ENCODE data around the gene CCDC40.

CCDC40 gene

DNA sequence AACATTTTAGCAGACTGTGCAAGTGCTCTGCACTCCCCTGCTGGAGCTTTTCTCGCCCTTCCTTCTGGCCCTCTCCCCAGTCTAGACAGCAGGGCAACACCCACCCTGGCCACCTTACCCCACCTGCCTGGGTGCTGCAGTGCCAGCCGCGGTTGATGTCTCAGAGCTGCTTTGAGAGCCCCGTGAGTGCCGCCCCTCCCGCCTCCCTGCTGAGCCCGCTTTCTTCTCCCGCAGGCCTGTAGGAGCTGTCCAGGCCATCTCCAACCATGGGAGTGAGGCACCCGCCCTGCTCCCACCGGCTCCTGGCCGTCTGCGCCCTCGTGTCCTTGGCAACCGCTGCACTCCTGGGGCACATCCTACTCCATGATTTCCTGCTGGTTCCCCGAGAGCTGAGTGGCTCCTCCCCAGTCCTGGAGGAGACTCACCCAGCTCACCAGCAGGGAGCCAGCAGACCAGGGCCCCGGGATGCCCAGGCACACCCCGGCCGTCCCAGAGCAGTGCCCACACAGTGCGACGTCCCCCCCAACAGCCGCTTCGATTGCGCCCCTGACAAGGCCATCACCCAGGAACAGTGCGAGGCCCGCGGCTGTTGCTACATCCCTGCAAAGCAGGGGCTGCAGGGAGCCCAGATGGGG, 68.0 kb downstream of the CCDC40 start:
- DNase-seq = no peak

DNA sequence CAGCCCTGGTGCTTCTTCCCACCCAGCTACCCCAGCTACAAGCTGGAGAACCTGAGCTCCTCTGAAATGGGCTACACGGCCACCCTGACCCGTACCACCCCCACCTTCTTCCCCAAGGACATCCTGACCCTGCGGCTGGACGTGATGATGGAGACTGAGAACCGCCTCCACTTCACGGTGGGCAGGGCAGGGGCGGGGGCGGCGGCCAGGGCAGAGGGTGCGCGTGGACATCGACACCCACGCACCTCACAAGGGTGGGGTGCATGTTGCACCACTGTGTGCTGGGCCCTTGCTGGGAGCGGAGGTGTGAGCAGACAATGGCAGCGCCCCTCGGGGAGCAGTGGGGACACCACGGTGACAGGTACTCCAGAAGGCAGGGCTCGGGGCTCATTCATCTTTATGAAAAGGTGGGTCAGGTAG, 68.5 kb downstream of the CCDC40 start:
- no peak for DNase-seq

DNA sequence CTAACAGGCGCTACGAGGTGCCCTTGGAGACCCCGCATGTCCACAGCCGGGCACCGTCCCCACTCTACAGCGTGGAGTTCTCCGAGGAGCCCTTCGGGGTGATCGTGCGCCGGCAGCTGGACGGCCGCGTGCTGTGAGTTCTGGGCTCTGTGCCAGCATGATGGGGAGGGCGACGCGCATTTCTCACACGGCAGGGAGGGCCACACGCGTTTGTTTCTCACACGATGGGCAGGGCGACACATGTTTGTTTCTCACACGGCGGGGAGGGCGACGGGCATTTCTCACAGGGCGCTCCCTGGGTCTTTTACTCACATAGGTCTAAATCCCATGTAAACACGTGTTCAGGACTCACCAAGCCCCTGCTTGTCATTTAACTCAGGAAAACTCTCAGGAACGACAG, 69.3 kb downstream of the CCDC40 start:
- no peak for DNase-seq

DNA sequence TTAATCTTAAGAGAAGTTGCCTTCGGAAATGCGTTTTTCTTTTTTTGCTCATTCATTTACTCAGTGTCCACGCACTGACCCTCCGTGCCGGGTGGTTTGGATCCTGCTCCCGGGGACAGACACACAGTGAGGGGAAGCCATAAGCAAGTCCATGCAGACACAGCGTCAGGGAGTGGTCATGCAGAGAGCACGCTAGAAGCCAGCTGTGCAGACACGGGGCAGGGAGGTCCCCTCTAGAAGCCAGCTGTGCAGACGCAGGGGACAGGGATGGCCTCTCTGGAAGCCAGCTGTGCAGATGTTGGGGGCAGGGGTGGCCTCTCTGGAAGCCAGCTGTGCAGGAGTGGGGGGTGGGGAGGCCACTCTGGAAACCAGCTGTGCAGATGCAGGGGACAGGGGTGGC, 69.7 kb downstream of the CCDC40 start:
- no peak for DNase-seq

DNA sequence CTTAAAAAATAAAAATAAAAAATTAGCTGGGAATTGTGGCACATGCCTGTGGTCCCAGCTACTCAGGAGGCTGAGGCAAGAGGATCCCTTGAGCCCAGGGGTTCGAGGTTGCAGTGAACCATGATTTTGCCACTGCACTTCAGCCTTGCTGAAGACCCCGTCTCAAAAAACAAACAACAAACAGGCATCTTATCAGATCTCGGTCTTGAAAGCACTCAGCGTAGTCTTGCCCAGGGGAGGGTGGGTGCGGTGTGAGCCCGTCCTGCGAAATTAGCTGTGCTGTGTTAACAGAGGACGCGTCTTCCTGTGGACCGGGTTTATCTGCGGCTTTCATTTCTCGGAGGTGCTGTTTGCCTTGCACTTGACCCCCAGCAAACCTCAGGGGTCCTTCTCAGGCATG, 70.3 kb downstream of the CCDC40 start:
- no peak for DNase-seq

DNA sequence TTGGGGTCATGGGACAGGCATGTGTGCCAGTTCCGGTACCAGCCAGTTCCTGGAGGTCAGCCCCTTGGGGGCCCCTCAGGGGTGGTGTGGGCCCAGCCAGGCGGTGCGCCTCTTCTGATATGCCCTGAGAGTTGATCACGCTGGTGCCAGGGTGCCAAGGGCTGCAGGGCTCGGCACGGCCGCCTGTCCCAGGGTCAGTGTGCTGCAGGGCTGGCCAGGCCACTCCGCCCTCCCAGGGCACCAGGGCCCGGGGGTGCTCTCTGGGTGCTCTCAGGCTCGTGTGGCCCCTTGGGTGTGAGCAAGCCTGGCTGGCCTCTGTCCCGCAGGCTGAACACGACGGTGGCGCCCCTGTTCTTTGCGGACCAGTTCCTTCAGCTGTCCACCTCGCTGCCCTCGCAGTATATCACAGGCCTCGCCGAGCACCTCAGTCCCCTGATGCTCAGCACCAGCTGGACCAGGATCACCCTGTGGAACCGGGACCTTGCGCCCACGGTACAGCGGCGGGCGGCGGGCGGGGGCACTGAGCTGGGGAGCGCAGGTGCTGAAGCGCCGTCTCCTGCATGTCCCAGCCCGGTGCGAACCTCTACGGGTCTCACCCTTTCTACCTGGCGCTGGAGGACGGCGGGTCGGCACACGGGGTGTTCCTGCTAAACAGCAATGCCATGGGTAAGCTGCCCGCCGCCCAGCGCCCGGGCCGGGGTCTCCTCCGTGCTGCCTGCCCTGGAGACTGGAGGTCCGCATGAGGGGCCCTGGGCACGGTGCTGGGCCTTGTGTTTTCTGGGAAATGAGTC, 71.0 kb downstream of the CCDC40 start:
- no peak for DNase-seq

DNA sequence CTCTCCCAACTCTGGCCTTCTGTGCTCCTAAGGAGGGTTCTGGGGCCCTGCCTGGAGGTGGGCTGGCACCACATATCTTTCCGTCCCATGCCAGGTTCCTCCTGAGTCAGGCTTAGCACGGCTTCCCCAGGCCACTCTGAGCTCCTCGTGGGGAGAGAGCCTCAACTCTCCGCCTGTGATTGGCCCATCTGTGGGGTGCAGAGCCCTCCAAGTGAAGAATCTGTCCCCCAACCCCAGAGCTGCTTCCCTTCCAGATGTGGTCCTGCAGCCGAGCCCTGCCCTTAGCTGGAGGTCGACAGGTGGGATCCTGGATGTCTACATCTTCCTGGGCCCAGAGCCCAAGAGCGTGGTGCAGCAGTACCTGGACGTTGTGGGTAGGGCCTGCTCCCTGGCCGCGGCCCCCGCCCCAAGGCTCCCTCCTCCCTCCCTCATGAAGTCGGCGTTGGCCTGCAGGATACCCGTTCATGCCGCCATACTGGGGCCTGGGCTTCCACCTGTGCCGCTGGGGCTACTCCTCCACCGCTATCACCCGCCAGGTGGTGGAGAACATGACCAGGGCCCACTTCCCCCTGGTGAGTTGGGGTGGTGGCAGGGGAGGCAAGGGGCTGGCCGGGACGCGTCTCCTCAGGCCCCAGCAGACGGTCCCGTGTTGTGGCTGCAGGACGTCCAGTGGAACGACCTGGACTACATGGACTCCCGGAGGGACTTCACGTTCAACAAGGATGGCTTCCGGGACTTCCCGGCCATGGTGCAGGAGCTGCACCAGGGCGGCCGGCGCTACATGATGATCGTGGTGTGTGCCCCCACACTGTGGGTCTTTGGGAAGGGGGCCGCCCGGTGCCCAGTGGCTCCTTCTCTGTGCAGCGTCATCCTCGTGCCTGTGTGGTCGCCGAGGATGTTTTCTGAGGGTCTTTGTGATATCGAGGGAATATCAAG, 71.9 kb downstream of the CCDC40 start:
- no peak for DNase-seq

DNA sequence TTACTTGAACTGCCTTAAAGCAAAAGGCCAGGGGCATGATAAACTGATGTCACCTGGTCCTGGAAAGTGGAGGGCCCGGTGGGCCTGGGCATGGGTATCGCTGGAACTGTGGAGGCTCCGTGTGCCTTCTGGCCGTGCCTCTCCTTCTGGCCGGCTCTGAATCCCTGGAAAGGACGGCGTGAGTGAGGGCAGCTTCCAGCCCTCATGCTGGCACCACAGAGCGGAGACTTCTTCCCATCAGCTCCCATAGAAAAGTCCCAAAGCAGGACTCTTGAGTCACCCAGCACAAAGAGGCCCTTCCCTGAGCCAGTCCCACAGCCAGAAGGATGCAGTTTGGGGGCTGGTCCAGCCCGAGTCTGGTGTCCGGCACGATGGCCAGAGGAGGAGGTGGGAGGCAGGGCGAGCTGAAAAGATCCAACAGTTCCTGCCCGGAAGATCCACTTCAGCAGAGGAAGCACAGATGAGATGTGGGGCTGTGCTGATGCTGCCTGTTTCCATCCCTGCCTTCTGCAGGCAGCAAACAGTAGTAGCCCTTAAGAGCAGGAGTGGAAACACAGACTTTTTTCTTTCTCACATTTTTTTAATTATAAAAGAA, 72.7 kb downstream of the CCDC40 start:
- DNase-seq = no peak

DNA sequence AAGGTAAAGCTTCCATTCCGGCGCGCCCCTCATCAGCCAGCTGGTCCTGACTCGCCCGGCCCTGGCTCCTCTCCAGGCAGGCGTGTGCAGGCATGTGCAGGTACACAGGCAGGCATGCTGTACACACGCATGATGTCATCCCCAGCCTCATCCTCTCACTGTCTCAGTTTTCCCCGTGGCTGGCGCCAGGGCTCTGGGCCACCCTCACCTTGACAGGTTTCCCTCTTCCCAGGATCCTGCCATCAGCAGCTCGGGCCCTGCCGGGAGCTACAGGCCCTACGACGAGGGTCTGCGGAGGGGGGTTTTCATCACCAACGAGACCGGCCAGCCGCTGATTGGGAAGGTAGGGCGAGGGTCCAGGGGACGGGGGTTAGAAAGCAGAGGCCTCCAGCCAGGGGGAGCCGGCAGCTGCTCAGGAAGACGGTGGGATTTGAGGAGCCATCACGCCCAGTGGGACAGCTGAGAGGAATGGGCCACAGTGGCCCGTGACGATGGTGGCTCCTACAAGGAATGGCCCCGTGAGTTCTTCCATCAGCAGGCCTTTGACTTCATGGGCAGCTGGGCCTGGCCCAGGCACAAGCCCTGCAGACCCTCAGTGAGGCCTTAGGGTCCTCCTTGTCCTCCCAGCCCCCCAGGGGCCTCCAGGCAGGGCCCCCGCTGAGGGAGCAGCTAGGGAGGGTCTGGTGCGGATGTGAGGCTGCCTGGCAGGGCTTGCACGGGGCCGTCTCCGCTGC, 73.4 kb downstream of the CCDC40 start:
- DNase-seq = no peak

DNA sequence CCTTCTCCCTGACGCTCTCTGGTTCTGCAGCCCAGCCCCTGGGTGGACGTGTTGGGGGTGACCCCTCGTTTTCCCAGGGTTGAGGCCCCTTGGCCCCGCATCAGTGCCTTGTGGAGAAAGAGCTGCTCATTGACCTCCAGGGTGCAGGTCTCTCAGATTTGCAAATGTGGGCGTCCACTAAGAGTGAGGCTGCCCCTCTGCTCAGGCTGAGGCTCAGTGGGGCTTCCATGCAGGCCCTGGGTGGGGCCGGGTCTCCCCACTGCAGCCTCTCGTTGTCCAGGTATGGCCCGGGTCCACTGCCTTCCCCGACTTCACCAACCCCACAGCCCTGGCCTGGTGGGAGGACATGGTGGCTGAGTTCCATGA, 74.0 kb downstream of the CCDC40 start:
- no peak for DNase-seq

DNA sequence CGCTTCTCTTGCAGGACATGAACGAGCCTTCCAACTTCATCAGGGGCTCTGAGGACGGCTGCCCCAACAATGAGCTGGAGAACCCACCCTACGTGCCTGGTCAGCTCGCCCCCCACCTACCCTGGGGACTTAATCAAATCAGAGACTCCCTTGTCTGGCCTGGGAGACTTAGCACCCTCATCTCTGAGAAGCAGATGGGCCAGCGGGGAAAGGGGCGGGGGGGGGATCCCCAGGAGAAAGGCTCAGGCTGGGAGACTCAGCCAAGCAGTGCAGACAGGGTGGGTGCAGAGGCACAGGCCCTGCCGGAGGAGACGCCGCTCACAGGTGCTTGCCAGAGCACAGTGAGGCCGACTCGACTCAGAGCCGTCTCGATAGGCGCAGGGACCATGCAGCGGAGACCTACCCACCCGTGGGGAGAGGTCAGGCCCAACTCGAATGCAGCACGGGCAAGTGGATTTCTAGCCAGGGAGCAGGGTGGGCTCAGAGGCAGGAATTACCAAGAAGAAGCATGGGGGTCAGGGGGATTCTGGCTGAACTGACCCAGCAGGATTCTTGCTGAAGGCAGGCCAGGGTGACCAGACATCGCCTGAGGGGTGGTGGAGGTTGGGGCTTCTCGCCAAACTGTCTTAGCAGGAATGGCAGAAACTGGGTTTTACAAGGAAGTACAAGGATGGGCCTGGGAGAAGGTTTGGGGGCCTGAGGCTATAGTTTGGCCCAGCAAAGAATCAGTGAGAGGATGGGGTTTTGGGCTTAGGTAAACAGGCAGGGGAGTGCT, 74.7 kb downstream of the CCDC40 start:
- DNase-seq = peak; percentile 38

DNA sequence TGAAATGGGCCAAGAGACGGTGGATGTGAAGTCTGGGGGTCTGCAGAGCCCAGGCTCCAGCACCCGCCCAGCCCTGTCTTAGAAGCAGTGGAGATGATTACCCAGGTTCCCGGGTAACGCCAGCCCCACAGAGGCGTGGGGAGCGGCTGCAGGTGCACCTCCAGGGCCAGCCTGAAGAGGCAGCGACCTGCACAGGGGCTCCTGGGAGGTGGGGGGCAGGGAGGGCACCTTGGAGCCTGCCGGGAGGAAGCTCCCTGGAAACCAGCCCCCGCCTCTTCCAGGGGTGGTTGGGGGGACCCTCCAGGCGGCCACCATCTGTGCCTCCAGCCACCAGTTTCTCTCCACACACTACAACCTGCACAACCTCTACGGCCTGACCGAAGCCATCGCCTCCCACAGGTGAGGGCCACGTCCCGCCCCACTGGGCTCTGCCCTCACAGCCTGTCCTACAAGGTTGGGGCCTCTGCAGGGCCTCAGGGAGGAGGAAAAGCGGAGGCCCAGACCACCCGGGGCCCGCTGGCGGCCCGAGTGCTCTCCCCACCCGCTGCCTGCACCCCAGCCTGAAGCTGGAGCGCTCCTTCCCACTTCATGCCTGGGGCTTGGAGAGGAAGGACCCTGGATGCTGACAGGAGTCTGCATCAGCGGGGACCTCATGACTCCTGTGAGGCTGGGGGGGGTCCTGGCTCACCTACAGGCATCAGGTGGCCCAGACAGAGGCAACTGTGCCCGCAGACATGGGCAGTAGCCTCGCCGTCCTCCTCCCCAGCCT, 75.4 kb downstream of the CCDC40 start:
- no peak for DNase-seq

DNA sequence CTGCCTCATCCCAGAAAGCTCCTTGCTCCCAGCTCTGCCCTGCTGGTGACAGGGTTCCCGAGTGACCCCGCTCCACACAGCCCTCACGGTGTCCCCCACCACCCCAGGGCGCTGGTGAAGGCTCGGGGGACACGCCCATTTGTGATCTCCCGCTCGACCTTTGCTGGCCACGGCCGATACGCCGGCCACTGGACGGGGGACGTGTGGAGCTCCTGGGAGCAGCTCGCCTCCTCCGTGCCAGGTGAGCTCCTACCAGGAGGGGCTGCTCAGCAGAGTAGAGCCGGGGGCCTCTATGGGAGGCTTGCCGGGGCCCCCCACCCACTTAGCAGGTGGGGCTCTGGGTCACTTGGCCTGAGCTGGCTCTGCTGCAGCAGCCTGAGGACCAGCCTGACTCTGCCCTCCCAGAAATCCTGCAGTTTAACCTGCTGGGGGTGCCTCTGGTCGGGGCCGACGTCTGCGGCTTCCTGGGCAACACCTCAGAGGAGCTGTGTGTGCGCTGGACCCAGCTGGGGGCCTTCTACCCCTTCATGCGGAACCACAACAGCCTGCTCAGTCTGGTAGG, 76.1 kb downstream of the CCDC40 start:
- DNase-seq = peak; percentile 42

DNA sequence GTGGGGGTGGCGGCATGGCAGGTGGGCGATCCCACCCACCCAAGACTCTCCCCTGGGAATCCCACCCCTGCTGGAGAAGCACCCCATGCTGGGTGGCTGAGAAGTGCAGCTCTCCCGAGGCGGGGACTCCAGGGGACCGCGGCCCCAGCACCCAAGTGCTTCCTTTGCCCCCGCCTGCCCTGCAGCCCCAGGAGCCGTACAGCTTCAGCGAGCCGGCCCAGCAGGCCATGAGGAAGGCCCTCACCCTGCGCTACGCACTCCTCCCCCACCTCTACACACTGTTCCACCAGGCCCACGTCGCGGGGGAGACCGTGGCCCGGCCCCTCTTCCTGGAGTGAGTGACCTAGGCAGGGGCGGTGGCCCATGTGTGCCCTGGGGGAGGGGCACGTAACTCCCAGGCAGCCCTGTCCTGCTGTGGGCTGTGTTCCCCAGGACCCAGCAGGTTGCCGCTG, 76.6 kb downstream of the CCDC40 start:
- DNase-seq = peak; percentile 43

DNA sequence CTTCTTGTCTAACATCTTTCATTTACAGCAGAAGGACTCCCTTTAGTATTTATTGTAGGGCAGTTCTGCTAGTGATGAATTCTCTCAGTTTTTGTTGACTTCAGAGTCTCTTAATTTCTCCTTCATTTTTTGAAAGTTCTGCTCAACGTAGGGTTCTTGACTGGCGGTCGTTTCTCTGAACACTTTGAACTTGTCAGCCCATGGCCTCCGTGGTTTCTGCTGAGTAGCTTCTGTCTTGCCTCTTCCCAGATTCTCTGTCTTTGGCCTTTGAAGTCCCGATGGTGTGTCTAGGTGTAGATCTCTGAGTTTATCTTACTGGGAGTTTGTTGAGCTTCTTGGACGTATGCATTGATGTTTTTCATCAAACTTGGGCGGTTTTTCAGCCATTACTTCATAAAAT, 78.3 kb downstream of the CCDC40 start:
- DNase-seq = peak; percentile 30

DNA sequence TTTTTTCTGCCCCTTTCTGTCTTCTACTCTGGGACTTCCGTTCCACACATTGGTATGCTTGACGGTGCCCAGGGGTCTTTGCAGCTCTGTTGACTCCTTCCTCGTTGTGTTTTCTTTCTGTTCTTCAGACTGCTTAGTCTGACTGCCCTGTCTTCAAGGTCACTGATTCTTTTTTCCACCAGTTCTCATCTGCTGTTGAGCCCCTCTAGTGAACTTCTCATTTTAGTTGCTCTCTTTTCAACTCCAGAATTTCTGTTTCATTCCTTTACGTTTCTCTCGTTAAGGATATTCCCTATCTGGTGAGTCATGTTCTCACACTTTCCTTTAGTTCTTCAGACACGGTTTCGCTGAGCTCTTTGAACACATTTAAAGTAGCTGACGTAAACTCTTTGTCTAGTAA, 78.7 kb downstream of the CCDC40 start:
- DNase-seq = no peak

DNA sequence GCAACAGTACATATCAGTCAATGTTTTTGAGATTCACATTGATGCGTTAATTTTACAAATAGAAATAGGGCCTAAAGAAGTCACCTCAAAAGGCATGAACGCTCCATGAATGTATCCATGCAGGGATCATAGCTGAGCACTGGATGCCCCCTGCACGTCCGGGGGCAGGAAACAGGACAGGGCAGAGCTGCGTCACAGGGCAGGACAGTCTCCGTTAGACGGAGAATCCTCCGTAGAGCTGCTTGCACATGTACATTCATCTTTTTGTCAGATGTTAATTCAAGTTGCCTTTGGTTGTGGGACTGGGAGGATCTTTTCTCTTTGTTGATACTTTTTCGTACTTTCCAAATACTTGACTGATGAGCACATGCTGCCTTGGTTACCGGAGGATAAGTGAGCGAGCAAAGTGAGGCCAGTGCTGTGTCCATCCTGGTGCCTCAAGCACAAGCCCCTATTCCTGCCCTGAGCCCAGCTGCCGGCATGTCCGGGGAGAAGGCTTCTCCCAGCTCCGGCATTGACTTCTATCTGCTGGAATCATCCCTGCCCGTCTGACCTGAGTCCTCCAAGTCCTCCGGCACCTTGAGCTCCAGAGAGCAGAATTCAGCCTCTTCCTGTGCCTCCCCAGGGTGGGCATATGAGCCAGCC, 80.0 kb downstream of the CCDC40 start:
- DNase-seq = peak; percentile 21

DNA sequence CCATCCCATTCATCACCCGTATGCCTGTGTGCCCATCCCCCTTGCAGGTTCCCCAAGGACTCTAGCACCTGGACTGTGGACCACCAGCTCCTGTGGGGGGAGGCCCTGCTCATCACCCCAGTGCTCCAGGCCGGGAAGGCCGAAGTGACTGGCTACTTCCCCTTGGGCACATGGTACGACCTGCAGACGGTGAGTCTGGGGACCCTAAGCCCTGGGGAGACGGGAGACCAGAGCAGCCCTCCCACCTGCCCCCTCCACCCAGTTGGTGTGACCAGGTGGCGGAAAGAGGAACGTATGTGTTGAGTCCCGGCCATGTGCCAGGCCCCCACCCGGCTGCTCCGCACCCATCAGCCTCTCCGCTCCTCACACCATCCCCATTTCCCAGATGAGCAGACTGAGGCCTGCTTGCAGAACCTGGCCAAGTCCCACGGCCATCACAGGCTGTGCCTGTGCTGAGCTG, 80.5 kb downstream of the CCDC40 start:
- no peak for DNase-seq

DNA sequence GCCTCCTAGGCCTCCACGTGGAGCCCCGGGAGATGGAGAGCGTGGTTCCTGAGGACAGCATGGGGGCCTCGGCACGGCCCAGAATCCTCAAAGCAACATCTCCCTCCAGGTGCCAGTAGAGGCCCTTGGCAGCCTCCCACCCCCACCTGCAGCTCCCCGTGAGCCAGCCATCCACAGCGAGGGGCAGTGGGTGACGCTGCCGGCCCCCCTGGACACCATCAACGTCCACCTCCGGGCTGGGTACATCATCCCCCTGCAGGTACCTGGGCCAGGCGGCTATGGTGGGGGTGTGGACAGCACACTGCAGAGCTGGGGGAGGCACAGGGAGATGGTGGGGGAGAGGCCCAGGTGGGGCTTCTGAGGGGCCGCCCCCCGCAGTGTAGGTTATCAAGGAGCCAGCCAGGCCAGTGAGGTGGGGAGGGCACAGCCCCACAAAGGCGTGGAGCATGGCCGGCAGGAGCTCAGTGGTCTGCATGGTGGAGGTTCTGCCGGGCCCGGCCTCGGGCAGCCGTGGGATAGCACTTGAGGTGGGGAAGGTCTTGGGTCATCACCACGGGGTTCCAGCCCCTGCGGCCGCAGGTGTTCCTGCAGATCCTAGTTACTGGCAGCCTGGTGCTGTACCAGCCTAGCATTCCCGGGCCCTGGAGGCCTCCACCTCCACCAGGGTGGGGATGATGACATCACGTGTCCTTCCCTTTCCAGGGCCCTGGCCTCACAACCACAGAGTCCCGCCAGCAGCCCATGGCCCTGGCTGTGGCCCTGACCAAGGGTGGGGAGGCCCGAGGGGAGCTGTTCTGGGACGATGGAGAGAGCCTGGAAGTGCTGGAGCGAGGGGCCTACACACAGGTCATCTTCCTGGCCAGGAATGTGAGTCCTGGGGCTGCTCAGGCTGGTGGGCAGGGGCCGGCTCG, 81.3 kb downstream of the CCDC40 start:
- DNase-seq = no peak
